Heart right ventricle (tissue), 16 donors: ENCODE measurements around the gene TXNRD1. TPM values are rescaled to one million over a fixed set of nuclear protein-coding genes. Genes with fewer than 3 reads are reported as not detected.

Source experiments
- ATAC-seq, 8 donors: fragments of 200-7000 bp; cut with Tn5 transposase; one replicate each; pipeline ENCODE4 v1.9.1; 2020; ENCODE audit warnings: mild to moderate bottlenecking in 8 of 8, moderate library complexity in 8 of 8, moderate number of reproducible peaks in 1 of 8
- DNase-seq, 2 donors: peaks; one replicate each; pipeline ENCODE4 v3.0.0-alpha.2; 2020
- H3K27ac ChIP-seq, 10 donors: fragments of 200-600 bp; sonication (generic) in 2 of 10; one replicate each; pipeline versions ENCODE4 v1.5.0 to v1.8.0; 2020 to 2022; ENCODE audit warnings: mild to moderate bottlenecking in 3 of 10
- H3K27me3 ChIP-seq, 7 donors: fragments of 200-600 bp; one replicate each; pipeline ENCODE4 v1.8.0; 2021 to 2022; ENCODE audit warnings: mild to moderate bottlenecking in 2 of 7
- H3K36me3 ChIP-seq, 9 donors: fragments of 200-600 bp; sonication (generic) in 1 of 9; one replicate each; pipeline versions ENCODE4 v1.5.0 to v1.8.0; 2020 to 2022; ENCODE audit warnings: mild to moderate bottlenecking in 2 of 9
- H3K4me1 ChIP-seq, 9 donors: fragments of 200-600 bp; sonication (generic) in 1 of 9; one replicate each; pipeline versions ENCODE4 v1.5.0 to v1.8.0; 2020 to 2022; ENCODE audit warnings: mild to moderate bottlenecking in 4 of 9
- H3K4me3 ChIP-seq, 10 donors: fragments of 200-600 bp; sonication (generic) in 2 of 10; one replicate each; pipeline versions ENCODE4 v1.5.0 to v1.8.0; 2020 to 2022; ENCODE audit warnings: mild to moderate bottlenecking in 7 of 10, moderate library complexity in 2 of 10
- H3K9me3 ChIP-seq, 11 donors: fragments of 200-600 bp in 10 of 11; sonication (generic) in 2 of 11; one replicate each; pipeline versions ENCODE4 v1.5.0 to v1.8.0; 2013 to 2022; ENCODE audit warnings: mild to moderate bottlenecking in 2 of 11, control low read depth in 1 of 11, moderate library complexity in 1 of 11
- WGBS, 2 donors: extraction: QIAGEN DNeasy Blood & Tissue Kit; methylation state at CpG; one replicate each; pipeline ENCODE4 v1.1.7; 2013; ENCODE audit warnings: inconsistent platforms in 1 of 2; 5-methylcytosine and 5-hydroxymethylcytosine counted together
- intact Hi-C, 10 donors: fragments of 100-400 bp; cut with DNase I; formaldehyde crosslinking; loops; one replicate each; pipeline versions ENCODE4 v1.11.1 to v1.14.2; 2022
- polyA plus RNA-seq, 2 donors: library from polyadenylated mRNA; stranded (reverse); fragments of 200-250 nt; gene quantifications; one replicate each; pipeline ENCODE4 v1.2.3, GENCODE V29; 2013
- total RNA-seq, 10 donors: library from RNA; stranded (reverse); fragmentation: NEBNext Ultra II Directional in 3 of 10; extraction: Animal tissue kit (Norgen Biotek cat#: 25700) in 3 of 10; gene quantifications; one replicate each; pipeline versions ENCODE4 v1.2.1 to v1.2.4, GENCODE V29; 2021 to 2023
- TF ChIP-seq, protein P1 (sequence below), 9 donors: fragments of 200-600 bp; sonication (generic) in 2 of 9; IDR thresholded peaks; one replicate each; pipeline versions ENCODE4 v1.5.0 to v1.8.0; 2021 to 2022; ENCODE audit warnings: antibody characterized with exemption in 9 of 9, mild to moderate bottlenecking in 5 of 9, moderate library complexity in 1 of 9
- donor health status: Arrhythmogenic right ventricular cardiomyopathy.
- donor health status: ischemic (EF 13 %, LVEDD 7.1; RV severe dilation, severe dysfunction).
- donor health status: healthy with polysubstance abuse.
- donor health status: DM: no; HTN: yes; CAD: no.
- donor health status: DM: no; HTN: no; CAD: no.
- donor health status: ischemic (EF 25% LVEDD 6.9; RV normal size, moderate dysfunction).
- donor health status: ischemic (EF 25% LVEDD 5.7; RV mildly dilated, moderate dysfunction).
- donor health status: healthy.
- donor health status: DM: yes; HTN: yes; CAD: no.
- donor health status: Ischemic cardiomyopathy.
- donor health status: ischemic (EF 35%, LVEDD 5.7; RV mildly dilated, moderate dysfunction).
- donor health status: nonischemic (EF 11% LVEDD 7.7; RV severe dilation, severe dysfunction).
- donor health status: DM: yes; HTN: yes; CAD: no.
- donor health status: PGD.
- donor health status: ischemic (EF 29% LVEDD 5.4; RV normal size, mild dysfunction).
- donor health status: nonischemic (EF 23%, LVEDD 6.1; RV moderate dilation, normal function).

TXNRD1 gene
- total and polyA plus RNA-seq, 12 donors = 20.6 to 113 (median 79.5) TPM

DNA sequence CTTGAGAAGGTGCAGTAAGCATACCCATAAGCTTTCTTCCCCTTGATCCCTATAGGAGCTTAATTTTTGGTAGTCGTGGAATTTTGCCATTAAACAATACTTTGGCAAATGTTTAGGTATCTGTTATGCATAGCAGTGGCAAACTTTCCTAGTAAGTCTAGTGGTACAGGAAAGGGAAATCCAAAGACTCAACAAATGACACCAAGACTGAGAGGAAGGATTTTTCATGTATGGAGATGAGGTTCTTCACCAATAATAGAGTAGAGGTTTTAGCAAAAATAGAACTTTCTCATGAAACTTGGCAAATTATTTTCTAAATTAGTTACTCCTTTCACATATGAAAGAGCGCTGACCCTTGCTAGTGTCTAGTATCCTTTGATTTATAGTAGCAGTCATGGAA is 90.8 kb downstream of the TXNRD1 start:
- Histone ChIP-seq H3K4me1 (peaks cover 0 to 51% (median 46%) of the 10 kb centered on the region in 9 donors), H3K9me3 (no peaks in the 10 kb centered on the region), H3K27ac (no peak overlapping the region), H3K27me3 (no peaks in the 10 kb centered on the region), H3K36me3 (peaks cover 0 to 21% (median 0%) of the 10 kb centered on the region in 9 donors), H3K4me3 (no peak overlapping the region)
- TF ChIP-seq, protein P1, sequence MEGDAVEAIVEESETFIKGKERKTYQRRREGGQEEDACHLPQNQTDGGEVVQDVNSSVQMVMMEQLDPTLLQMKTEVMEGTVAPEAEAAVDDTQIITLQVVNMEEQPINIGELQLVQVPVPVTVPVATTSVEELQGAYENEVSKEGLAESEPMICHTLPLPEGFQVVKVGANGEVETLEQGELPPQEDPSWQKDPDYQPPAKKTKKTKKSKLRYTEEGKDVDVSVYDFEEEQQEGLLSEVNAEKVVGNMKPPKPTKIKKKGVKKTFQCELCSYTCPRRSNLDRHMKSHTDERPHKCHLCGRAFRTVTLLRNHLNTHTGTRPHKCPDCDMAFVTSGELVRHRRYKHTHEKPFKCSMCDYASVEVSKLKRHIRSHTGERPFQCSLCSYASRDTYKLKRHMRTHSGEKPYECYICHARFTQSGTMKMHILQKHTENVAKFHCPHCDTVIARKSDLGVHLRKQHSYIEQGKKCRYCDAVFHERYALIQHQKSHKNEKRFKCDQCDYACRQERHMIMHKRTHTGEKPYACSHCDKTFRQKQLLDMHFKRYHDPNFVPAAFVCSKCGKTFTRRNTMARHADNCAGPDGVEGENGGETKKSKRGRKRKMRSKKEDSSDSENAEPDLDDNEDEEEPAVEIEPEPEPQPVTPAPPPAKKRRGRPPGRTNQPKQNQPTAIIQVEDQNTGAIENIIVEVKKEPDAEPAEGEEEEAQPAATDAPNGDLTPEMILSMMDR (IDR thresholded peaks at IDR 0.05) = no peak
- ATAC-seq (no peak), DNase-seq (no peak)
- 72 to 96% methylated on average over 2 of the region's 2 CpGs for WGBS, 2 donors
- intact Hi-C loops = loop anchor here in 2 of 10 donors (5.0 to 10.0 kb wide), 2 partner anchors 89 to 172 kb away; partner anchors contain the start of genes NFYB (in 1 of the 2) and TXNRD1 (in 1 of the 2)

DNA sequence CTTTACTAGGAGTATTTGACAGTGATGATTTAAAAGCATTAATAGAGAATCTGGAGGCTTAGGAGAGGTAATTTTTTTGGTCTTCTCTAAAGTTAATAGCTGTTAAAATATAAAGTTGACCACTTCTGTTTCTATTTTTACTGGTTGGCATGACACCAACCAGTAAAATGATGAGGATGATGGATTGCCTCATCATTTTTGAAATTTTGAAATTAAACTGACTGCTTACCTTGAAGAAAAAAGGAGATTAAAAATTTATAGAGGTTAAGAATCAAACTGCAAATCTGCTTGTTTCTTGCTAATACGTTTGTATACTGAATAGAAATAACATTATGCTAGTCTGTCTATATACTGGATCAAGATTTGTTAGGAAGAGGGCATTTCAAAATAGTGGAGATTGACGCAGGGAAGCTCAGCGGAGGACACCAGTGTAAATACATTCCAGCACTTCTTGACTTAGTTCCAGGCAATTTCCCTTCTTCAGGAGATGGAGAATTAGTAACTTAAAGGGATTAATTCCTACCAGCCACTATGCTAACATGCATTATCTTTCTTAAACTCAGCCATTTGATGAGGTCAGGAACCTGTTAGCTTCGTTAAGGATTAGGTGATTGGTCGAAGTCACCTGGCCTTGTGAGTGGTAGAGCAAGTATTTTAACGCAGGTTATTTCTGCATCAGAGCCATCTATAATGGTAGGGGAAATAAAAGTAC is 91.5 kb downstream of the TXNRD1 start:
- 86 to 89% methylated on average over 6 of the region's 6 CpGs for WGBS, 2 donors
- intact Hi-C loops = loop anchor here in 2 of 10 donors (5.0 to 10.0 kb wide), 2 partner anchors 90 to 172 kb away; partner anchors contain the start of genes NFYB (in 1 of the 2) and TXNRD1 (in 1 of the 2)

DNA sequence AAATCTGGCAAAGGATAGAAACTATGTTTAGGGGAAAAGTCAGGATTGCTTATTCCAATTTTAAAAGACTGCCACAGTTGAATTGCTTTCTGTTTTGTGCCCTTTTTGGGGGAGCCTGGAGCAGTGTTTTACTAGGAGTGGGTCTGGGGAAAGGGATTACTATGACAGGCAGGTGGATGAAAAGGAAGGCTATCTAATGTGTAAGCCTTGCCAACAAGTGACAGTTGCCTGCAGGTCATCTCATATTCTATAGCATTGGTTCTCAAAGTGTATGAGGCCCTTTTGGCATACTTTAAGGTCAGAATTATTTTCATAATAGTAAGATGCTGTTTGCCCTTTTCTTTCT is 92.0 kb downstream of the TXNRD1 start:
- H3K4me3 ChIP-seq = no peak overlapping the region

More for the DNA sequence above, 91.5 kb downstream of the TXNRD1 start:
- ATAC-seq = no peak
- H3K27ac ChIP-seq = peak overlapping the region in 1 of 10 donors; percentile 11
- H3K4me1 ChIP-seq = peaks cover 0 to 52% (median 46%) of the 10 kb centered on the region in 9 donors
- H3K4me3 ChIP-seq = no peak overlapping the region
- no peak for DNase-seq
- no peaks in the 10 kb centered on the region for H3K9me3 ChIP-seq
- H3K36me3 ChIP-seq = peaks cover 0 to 28% (median 7%) of the 10 kb centered on the region in 9 donors
- no peaks in the 10 kb centered on the region for H3K27me3 ChIP-seq
- TF ChIP-seq, protein P1 (IDR thresholded peaks at IDR 0.05) = no peak

DNA sequence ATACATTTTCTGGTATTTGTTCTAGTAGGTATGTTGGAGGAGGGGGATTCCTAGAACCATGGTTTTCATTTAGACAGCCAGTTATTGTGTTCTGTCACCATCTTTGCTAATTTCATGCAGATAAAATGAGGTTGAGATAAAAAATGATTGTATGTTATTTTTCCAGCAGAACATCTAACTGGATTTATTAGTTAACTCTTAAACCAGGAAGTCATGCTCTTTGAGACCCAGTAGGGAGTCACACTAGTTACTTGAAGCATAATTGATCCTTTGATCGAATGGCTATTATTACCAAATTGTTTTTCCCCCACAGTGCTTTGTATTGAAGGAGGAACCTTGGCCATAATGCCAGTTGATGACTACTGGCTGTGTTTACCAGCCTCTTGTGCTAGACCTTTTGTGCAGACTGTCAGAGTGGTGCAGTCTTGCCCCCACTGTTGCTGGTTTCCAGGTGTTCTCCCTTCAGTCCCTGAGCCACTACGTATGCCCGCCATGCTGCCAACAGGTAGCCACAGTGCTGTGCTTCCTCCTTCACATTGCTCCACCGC is 93.9 kb downstream of the TXNRD1 start:
- no peak for DNase-seq
- Histone ChIP-seq H3K4me3 (no peak overlapping the region), H3K27ac (no peak overlapping the region), H3K9me3 (no peaks in the 10 kb centered on the region), H3K4me1 (peaks cover 0 to 40% (median 31%) of the 10 kb centered on the region in 9 donors), H3K27me3 (no peaks in the 10 kb centered on the region), H3K36me3 (peaks cover 0 to 53% (median 31%) of the 10 kb centered on the region in 9 donors)
- TF ChIP-seq, protein P1 (IDR thresholded peaks at IDR 0.05) = no peak
- intact Hi-C loops = loop anchor here in 2 of 10 donors (5.0 to 10.0 kb wide), 2 partner anchors 92 to 175 kb away; partner anchors contain the start of genes NFYB (in 1 of the 2) and TXNRD1 (in 1 of the 2)
- ATAC-seq = peak in 1 of 8 donors; percentile 27
- 98 to 99% methylated on average over 4 of the region's 4 CpGs for WGBS, 2 donors

More for the DNA sequence above, 92.0 kb downstream of the TXNRD1 start:
- DNase-seq (no peak), ATAC-seq (no peak)
- Histone ChIP-seq H3K9me3 (no peaks in the 10 kb centered on the region), H3K4me1 (peaks cover 0 to 51% (median 45%) of the 10 kb centered on the region in 9 donors), H3K27ac (peak overlapping the region in 1 of 10 donors; percentile 11), H3K27me3 (no peaks in the 10 kb centered on the region), H3K36me3 (peaks cover 0 to 34% (median 12%) of the 10 kb centered on the region in 9 donors)
- TF ChIP-seq, protein P1 (IDR thresholded peaks at IDR 0.05) = no peak
- intact Hi-C loops = loop anchor here in 2 of 10 donors (5.0 to 10.0 kb wide), 2 partner anchors 90 to 173 kb away; partner anchors contain the start of genes NFYB (in 1 of the 2) and TXNRD1 (in 1 of the 2)
